DND-41 (cell line): ENCODE data around the gene CD300H.
A peak's percentile ranks its signal among the peaks of the same experiment; 100 is the strongest.

Experiments used
- ATAC-seq: fragments of 200-7000 bp; cut with Tn5 transposase; 3 replicates; pipeline ENCODE4 v1.9.1; 2021; ENCODE audit warnings: low read depth; ENCODE audit not compliant: insufficient read depth
- DNase-seq: peaks from one replicate; pipeline ENCODE4 v3.0.0-alpha.2; 2020
- H2AFZ ChIP-seq: 2 replicates; pipeline ENCODE4 v1.6.0; 2012; ENCODE audit warnings: low read depth, low read length
- H3K27ac ChIP-seq: 2 replicates; pipeline ENCODE4 v1.5.1; 2012; ENCODE audit warnings: low read length, inconsistent platforms
- H3K27me3 ChIP-seq: fragments of 200-600 bp; sonication (generic); 2 replicates; pipeline ENCODE4 v1.6.0; 2012; ENCODE audit warnings: low read length, mild to moderate bottlenecking, inconsistent platforms; ENCODE audit not compliant: insufficient read depth, poor library complexity
- H3K36me3 ChIP-seq: 2 replicates; pipeline ENCODE4 v1.5.1; 2012; ENCODE audit warnings: low read length, inconsistent platforms; ENCODE audit not compliant: insufficient read depth
- H3K4me1 ChIP-seq: 2 replicates; pipeline ENCODE4 v1.5.1; 2012; ENCODE audit warnings: mild to moderate bottlenecking, low read length; ENCODE audit not compliant: insufficient read depth
- H3K4me2 ChIP-seq: 2 replicates; pipeline ENCODE4 v1.6.0; 2012; ENCODE audit warnings: mild to moderate bottlenecking, moderate library complexity, low read length, inconsistent platforms; ENCODE audit not compliant: insufficient read depth
- H3K4me3 ChIP-seq, 2 experiments: fragments of 200-600 bp in 1 of 2; shearing (Covaris generic) in 1 of 2; 2 replicates each; pipeline ENCODE4 v1.5.1; 2012 to 2016; ENCODE audit warnings: inconsistent platforms in 2 of 2, low read length in 2 of 2, mild to moderate bottlenecking in 2 of 2, low read depth in 1 of 2, moderate library complexity in 1 of 2
- H3K79me2 ChIP-seq: 2 replicates; pipeline ENCODE4 v1.6.0; 2012; ENCODE audit warnings: low read length, inconsistent platforms; ENCODE audit not compliant: insufficient read depth
- H3K9ac ChIP-seq: 2 replicates; pipeline ENCODE4 v1.6.0; 2012; ENCODE audit warnings: low read depth, mild to moderate bottlenecking, inconsistent platforms, low read length, moderate library complexity
- H3K9me3 ChIP-seq: 2 replicates; pipeline ENCODE4 v1.5.1; 2012; ENCODE audit warnings: low read length, moderate library complexity, mild to moderate bottlenecking, inconsistent platforms; ENCODE audit not compliant: insufficient read depth, severe bottlenecking
- H4K20me1 ChIP-seq: 2 replicates; pipeline ENCODE4 v1.6.0; 2012; ENCODE audit warnings: low read length; ENCODE audit not compliant: insufficient read depth
- CTCF ChIP-seq: IDR thresholded peaks from 2 replicates; pipeline ENCODE4 v1.5.1; 2012; ENCODE audit warnings: borderline replicate concordance, low read length, moderate library complexity, mild to moderate bottlenecking; ENCODE audit not compliant: poor library complexity, severe bottlenecking; ENCODE audit errors: extremely low read depth
- EZH2 ChIP-seq: IDR thresholded peaks from 3 replicates; pipeline ENCODE4 v1.6.1; 2012; ENCODE audit warnings: borderline replicate concordance, low read depth, mild to moderate bottlenecking, moderate library complexity, low read length, inconsistent platforms; ENCODE audit not compliant: severe bottlenecking

The CD300H gene

GRCh38 chr17:74567397-74567796 lies at the start of gene CD300H:
Gene CD300H (minus strand): TSS chr17:74567509.
- Histone ChIP-seq H2AFZ (no peak within 1 kb of the TSS), H4K20me1 (no peaks in the 10 kb centered on the region), H3K9me3 (no peaks in the 10 kb centered on the region), H3K4me2 (no peak within 1 kb of the TSS), H3K9ac (no peak within 1 kb of the TSS), H3K79me2 (no peaks in the 10 kb centered on the region), H3K4me1 (no peaks in the 10 kb centered on the region), H3K27ac (no peak within 1 kb of the TSS), H3K4me3 (no peak within 1 kb of the TSS), H3K27me3 (peaks cover 11% of the 10 kb centered on the region), H3K36me3 (no peaks in the 10 kb centered on the region)
- ATAC-seq: no peak
- TF ChIP-seq CTCF (no peak), EZH2 (no peak)
- no peak for DNase-seq

GRCh38 chr17:74616696-74617095 lies 49.4 kb upstream of the CD300H start:
- Histone ChIP-seq H3K9ac (no peak overlapping the region), H4K20me1 (no peaks in the 10 kb centered on the region)
- ATAC-seq: no peak

GRCh38 chr17:74612046-74612445 lies 44.7 kb upstream of the CD300H start:
- H4K20me1 ChIP-seq: 0 out of 2 replicates have a peak, but pooled peaks cover 4% of the 10 kb centered on the region
- no peak overlapping the region for H3K27ac ChIP-seq
- no peaks in the 10 kb centered on the region for H3K9me3 ChIP-seq
- no peak overlapping the region for H3K4me2 ChIP-seq
- H3K36me3 ChIP-seq: no peaks in the 10 kb centered on the region
- ATAC-seq (no peak), DNase-seq (no peak)
- TF ChIP-seq CTCF: no peak
- TF ChIP-seq EZH2: no peak
- peaks cover 6% of the 10 kb centered on the region for H3K27me3 ChIP-seq
- no peak overlapping the region for H3K9ac ChIP-seq
- no peak overlapping the region for H3K4me3 ChIP-seq
- no peaks in the 10 kb centered on the region for H3K79me2 ChIP-seq
- no peaks in the 10 kb centered on the region for H3K4me1 ChIP-seq
- H2AFZ ChIP-seq: no peak overlapping the region

More at GRCh38 chr17:74616696-74617095, 49.4 kb upstream of the CD300H start:
- H2AFZ ChIP-seq: no peak overlapping the region
- H3K9me3 ChIP-seq: no peaks in the 10 kb centered on the region
- H3K27me3 ChIP-seq: no peaks in the 10 kb centered on the region
- H3K79me2 ChIP-seq: no peaks in the 10 kb centered on the region
- TF ChIP-seq EZH2: no peak
- no peak for TF ChIP-seq CTCF
- no peak overlapping the region for H3K27ac ChIP-seq
- no peak overlapping the region for H3K4me3 ChIP-seq
- H3K4me2 ChIP-seq: no peak overlapping the region
- H3K36me3 ChIP-seq: no peaks in the 10 kb centered on the region
- no peaks in the 10 kb centered on the region for H3K4me1 ChIP-seq
- DNase-seq: no peak

- Histone ChIP-seq H2AFZ (no peak overlapping the region), H3K27ac (no peak overlapping the region), H4K20me1 (0 out of 2 replicates have a peak, but pooled peaks cover 4% of the 10 kb centered on the region), H3K79me2 (no peaks in the 10 kb centered on the region), H3K9ac (no peak overlapping the region), H3K9me3 (no peaks in the 10 kb centered on the region), H3K4me1 (no peaks in the 10 kb centered on the region), H3K36me3 (no peaks in the 10 kb centered on the region), H3K27me3 (peaks cover 8% of the 10 kb centered on the region), H3K4me2 (no peak overlapping the region), H3K4me3 (no peak overlapping the region)
- TF ChIP-seq CTCF (no peak), EZH2 (no peak)
- ATAC-seq: no peak
- peak; percentile 39 for DNase-seq
These were observed 42.8 kb upstream of the CD300H start for GRCh38 chr17:74610108-74610507.
